ENCODE results near the gene RRAGC.

Gene RRAGC

GRCh38 chr1:38793299-38793698, 66.3 kb downstream of the RRAGC start:
- Histone ChIP-seq H3K36me3 (ENCODE audit: insufficient read depth) (no peaks in the 10 kb centered on the region), H2AFZ (ENCODE audit: low read depth) (no peak overlapping the region), H3K4me3 (IDR thresholded peaks at IDR 0.05; ENCODE audit: insufficient read depth, low read depth, low read length) (no peak overlapping the region), H3K79me2 (ENCODE audit: insufficient read depth, low read depth) (no peaks in the 10 kb centered on the region), H3K9ac (no peak overlapping the region), H4K20me1 (ENCODE audit: insufficient read depth) (no peaks in the 10 kb centered on the region), H3K4me1 (ENCODE audit: low read depth, poor library complexity, severe bottlenecking) (no peaks in the 10 kb centered on the region), H3K4me2 (no peak overlapping the region), H3K27me3 (ENCODE audit: insufficient read depth, low read depth) (no peaks in the 10 kb centered on the region), H3K27ac (no peak overlapping the region)
- TF ChIP-seq, protein P1, sequence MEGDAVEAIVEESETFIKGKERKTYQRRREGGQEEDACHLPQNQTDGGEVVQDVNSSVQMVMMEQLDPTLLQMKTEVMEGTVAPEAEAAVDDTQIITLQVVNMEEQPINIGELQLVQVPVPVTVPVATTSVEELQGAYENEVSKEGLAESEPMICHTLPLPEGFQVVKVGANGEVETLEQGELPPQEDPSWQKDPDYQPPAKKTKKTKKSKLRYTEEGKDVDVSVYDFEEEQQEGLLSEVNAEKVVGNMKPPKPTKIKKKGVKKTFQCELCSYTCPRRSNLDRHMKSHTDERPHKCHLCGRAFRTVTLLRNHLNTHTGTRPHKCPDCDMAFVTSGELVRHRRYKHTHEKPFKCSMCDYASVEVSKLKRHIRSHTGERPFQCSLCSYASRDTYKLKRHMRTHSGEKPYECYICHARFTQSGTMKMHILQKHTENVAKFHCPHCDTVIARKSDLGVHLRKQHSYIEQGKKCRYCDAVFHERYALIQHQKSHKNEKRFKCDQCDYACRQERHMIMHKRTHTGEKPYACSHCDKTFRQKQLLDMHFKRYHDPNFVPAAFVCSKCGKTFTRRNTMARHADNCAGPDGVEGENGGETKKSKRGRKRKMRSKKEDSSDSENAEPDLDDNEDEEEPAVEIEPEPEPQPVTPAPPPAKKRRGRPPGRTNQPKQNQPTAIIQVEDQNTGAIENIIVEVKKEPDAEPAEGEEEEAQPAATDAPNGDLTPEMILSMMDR (conservative IDR thresholded peaks at IDR 0.05; ENCODE audit: low read depth, low read length), result no peak

- H3K27me3 ChIP-seq (ENCODE audit: insufficient read depth, low read depth), result no peaks in the 10 kb centered on the region
- H3K4me2 ChIP-seq, result no peak overlapping the region
- TF ChIP-seq, protein P1 (conservative IDR thresholded peaks at IDR 0.05; ENCODE audit: low read depth, low read length), result no peak
- no peaks in the 10 kb centered on the region for H3K4me1 ChIP-seq (ENCODE audit: low read depth, poor library complexity, severe bottlenecking)
- H3K4me3 ChIP-seq (IDR thresholded peaks at IDR 0.05; ENCODE audit: insufficient read depth, low read depth, low read length), result no peak overlapping the region
- no peaks in the 10 kb centered on the region for H3K79me2 ChIP-seq (ENCODE audit: insufficient read depth, low read depth)
- H3K27ac ChIP-seq, result no peak overlapping the region
- no peaks in the 10 kb centered on the region for H3K36me3 ChIP-seq (ENCODE audit: insufficient read depth)
- no peak overlapping the region for H3K9ac ChIP-seq
- no peaks in the 10 kb centered on the region for H4K20me1 ChIP-seq (ENCODE audit: insufficient read depth)
- H2AFZ ChIP-seq (ENCODE audit: low read depth), result no peak overlapping the region
Observed at GRCh38 chr1:38791892-38792291, 67.7 kb downstream of the RRAGC start.

DNA sequence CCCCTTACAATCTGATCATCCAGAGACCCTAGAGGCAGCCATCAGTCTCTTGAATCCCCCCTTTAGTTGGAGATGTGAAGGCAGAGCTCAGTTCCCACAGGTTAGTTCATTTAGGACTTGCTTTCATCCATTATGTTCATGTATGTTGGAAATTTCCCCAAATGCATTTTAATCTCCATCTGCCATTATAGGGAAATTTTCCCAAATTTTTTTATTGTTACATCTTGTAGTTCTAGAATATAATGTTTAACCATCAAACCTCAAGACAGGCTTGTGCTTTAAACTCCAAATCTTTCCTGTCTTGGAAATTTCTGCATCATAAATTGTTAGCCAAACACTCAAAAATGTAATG, 68.4 kb downstream of the RRAGC start:
- TF ChIP-seq, protein P1 (conservative IDR thresholded peaks at IDR 0.05; ENCODE audit: low read depth, low read length), result no peak
- Histone ChIP-seq H3K4me2 (no peak overlapping the region), H2AFZ (ENCODE audit: low read depth) (no peak overlapping the region), H3K36me3 (ENCODE audit: insufficient read depth) (no peaks in the 10 kb centered on the region), H3K27me3 (ENCODE audit: insufficient read depth, low read depth) (no peaks in the 10 kb centered on the region), H3K79me2 (ENCODE audit: insufficient read depth, low read depth) (no peaks in the 10 kb centered on the region), H3K27ac (no peak overlapping the region), H3K4me1 (ENCODE audit: low read depth, poor library complexity, severe bottlenecking) (no peaks in the 10 kb centered on the region), H3K9ac (no peak overlapping the region), H3K4me3 (IDR thresholded peaks at IDR 0.05; ENCODE audit: insufficient read depth, low read depth, low read length) (no peak overlapping the region), H4K20me1 (ENCODE audit: insufficient read depth) (no peaks in the 10 kb centered on the region)

- no peak overlapping the region for H3K4me3 ChIP-seq (IDR thresholded peaks at IDR 0.05; ENCODE audit: insufficient read depth, low read depth, low read length)
- no peaks in the 10 kb centered on the region for H3K4me1 ChIP-seq (ENCODE audit: low read depth, poor library complexity, severe bottlenecking)
- no peak overlapping the region for H3K4me2 ChIP-seq
- H3K79me2 ChIP-seq (ENCODE audit: insufficient read depth, low read depth), result no peaks in the 10 kb centered on the region
- TF ChIP-seq, protein P1 (conservative IDR thresholded peaks at IDR 0.05; ENCODE audit: low read depth, low read length), result no peak
- H4K20me1 ChIP-seq (ENCODE audit: insufficient read depth), result no peaks in the 10 kb centered on the region
- H3K27ac ChIP-seq, result no peak overlapping the region
- no peak overlapping the region for H3K9ac ChIP-seq
- H3K27me3 ChIP-seq (ENCODE audit: insufficient read depth, low read depth), result no peaks in the 10 kb centered on the region
- H2AFZ ChIP-seq (ENCODE audit: low read depth), result no peak overlapping the region
- H3K36me3 ChIP-seq (ENCODE audit: insufficient read depth), result no peaks in the 10 kb centered on the region
Observed at GRCh38 chr1:38790422-38791163, 69.0 kb downstream of the RRAGC start.
